Pulmonary artery endothelial cell (primary cell): ENCODE data around the gene FGF8. TPM values are rescaled to one million over a fixed set of nuclear protein-coding genes. Genes with fewer than 3 reads are reported as not detected.

Experiments
- DNase-seq: peaks from one replicate; pipeline ENCODE4 v3.0.0-alpha.2; 2011; ENCODE audit warnings: low read depth, low spot score
- total RNA-seq: library from RNA; depleted of rRNA; stranded (reverse); fragments of >200 nt; gene quantifications from 2 replicates; pipeline ENCODE4 v1.2.3, GENCODE V29; 2014

FGF8 gene
- total RNA-seq, 1 donor from 2014 or later = not detected

GRCh38 chr10:101732096-101732495 is 43.8 kb downstream of the FGF8 start:
- no peak for DNase-seq

DNA sequence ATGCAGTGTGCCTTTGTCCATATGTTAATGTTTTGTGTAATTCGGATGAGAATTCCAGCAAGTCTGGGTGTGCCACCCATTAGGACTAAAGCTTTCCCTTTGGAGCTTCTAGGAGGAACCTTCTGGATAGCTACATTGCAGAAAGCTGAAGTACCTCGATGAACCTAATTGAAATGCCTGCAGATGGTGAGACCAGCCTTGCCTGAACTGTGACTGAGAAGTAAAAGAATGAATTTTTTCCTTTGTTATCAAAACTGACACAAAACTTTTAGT is 49.9 kb downstream of the FGF8 start:
- DNase-seq = no peak

DNA sequence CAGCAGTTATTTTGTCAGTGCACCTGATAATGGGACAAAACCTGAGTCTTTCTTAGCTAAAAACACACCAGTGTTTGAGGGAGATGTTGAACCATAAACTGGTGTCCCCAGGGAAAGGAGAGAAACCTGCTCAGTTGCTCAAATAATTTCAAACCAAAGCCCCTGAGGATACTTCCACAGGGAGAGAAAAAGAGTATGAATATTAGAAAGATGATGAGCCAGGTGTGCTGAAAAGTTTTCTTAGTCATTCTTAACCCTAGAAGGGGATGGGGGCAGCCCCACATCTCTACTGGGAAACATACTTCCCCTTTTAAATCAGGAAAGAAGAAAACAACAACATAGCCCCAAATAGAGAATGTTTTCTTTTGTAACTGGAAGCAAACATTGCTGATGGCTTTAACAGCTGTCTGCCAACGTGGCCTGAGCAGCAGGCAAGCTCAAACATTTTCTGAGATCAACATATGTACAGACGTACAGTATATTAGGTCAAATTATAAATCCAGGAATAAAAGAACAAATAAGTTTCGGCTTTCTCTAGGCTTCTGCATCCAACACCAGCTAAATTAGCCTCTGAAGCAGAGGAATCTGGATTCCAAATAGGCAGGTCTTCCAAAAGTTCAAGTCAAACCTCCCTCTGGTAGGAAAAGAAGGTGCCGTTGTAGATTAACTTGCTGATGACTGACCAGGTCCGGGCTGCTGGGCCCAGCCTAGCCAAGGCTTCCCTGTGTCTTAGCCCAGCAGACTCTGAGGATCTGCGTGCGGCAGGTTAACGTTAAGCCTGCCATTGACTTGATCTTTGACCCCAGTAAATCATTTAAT is 50.4 kb downstream of the FGF8 start:
- DNase-seq = no peak

DNA sequence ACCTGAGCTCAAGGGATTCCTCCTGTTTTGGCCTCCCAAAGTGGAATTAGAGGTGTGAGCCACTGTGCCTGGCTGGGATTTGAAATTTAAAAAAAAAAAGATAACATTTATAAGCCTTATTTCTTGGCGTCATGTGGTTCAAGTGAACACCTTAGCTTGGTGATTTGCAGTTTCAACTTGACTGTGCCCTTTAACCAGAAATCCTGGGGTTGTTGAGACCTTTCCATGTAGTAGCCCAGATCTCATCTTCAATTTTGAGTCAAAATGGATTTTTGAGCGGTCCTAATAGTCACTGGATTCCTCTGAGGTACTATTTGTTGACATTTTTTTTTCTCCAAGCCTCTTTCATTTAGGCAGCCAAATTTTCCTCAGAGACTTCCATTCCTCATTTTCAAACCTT is 51.5 kb downstream of the FGF8 start:
- no peak for DNase-seq

DNA sequence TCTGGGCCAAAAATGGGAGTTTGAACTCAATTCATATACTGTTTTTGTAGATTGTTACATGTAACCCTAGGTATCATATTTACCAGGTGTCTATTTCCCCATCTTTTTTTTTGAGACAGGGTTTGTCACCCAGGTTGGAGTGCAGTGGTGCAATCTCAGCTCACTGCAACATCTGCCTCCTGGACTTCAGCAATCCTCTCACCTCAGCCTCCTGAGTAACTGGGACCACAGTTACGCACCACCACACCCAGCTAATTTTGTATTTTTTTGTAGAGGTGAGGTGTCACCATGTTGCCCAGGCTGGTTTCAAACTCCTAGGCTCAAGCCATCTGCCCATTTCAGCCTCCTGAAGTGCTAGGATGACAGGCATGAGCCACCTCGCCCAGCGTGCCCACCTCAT is 52.7 kb downstream of the FGF8 start:
- DNase-seq = no peak

DNA sequence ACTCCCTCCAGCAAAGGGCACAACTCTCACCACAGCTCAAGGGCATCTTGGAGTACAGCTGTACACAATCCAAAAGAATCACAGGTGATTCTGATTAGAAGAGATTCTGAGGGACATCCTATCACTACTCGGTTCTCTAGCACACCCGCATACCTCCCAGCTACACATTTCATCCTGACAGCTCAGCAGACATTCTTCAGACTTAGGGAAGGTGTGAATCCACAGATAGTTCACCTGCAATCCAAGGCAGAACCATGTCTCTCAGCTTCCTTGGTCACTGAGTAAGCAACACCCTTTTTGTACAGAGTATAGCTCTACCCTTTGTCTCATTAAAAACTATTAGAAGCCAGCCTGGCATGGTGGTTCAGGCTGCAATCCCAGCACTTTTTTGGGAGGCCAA is 54.1 kb downstream of the FGF8 start:
- no peak for DNase-seq

DNA sequence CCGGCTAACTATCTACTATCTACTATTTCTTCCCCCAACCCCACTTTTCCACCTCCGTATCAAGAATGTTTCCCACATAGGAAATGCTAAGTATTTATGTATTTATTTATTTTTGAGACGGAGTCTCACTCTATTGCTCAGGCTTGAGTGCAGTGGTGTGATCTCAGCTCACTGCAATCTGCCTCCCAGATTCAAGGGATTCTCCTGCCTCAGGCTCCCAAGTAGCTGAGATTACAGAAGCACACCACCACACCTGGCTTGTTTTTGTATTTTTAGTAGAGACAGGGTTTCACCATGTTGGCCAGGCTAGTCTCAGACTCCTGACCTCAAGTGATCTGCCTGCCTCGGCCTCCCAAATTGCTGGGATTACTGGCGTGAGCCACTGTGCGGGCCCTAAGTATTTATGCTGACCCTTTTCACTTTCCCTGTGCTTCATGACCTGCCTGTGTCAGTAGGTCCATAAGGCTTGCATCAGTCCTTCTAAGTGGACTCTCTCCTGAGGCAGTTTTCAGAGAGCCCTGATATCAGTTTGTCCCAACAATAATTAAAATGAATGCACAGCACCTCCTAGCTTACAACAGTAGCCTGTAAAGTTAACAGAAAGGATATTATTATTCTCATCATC is 55.2 kb downstream of the FGF8 start:
- no peak for DNase-seq

Other genes with a start within 250 kb of the FGF8 start
- 10.2 and 11.6 TPM in 2 replicates for gene POLL, start 187.9 kb downstream of the FGF8 start, total RNA-seq
- 25.7 and 36.7 TPM in 2 replicates for gene DPCD, start 187.8 kb downstream of the FGF8 start, total RNA-seq
- 15.8 and 23.3 TPM in 2 replicates for gene FBXW4, start 80.9 kb downstream of the FGF8 start, total RNA-seq
- gene NPM3, start 7.3 kb upstream of the FGF8 start, total RNA-seq = 128 and 168 TPM in 2 replicates
- gene OGA, start 42.3 kb upstream of the FGF8 start, total RNA-seq = 80.0 and 84.5 TPM in 2 replicates
- gene KCNIP2, start 67.7 kb upstream of the FGF8 start, total RNA-seq = 0.07 and 0.25 TPM in 2 replicates